Osteocyte (in vitro differentiated cells): ENCODE measurements around the gene CDH23. TPM values are rescaled to one million over a fixed set of nuclear protein-coding genes. Genes with fewer than 3 reads are reported as not detected.

ENCODE experiments used
- DNase-seq: peaks from one replicate; pipeline ENCODE4 v3.0.0; 2021; ENCODE audit warnings: mixed read lengths; ENCODE audit not compliant: unreplicated experiment; ENCODE audit errors: extremely low spot score
- H3K27ac Mint-ChIP-seq: one replicate; pipeline ENCODE4 v1.8.0; 2021; ENCODE audit warnings: mild to moderate bottlenecking, mixed read lengths; ENCODE audit not compliant: unreplicated experiment
- H3K27me3 Mint-ChIP-seq: one replicate; pipeline ENCODE4 v1.8.0; 2021; ENCODE audit warnings: mixed read lengths; ENCODE audit not compliant: unreplicated experiment
- H3K36me3 Mint-ChIP-seq: one replicate; pipeline ENCODE4 v1.8.0; 2021; ENCODE audit warnings: mixed read lengths; ENCODE audit not compliant: unreplicated experiment
- H3K4me1 Mint-ChIP-seq: one replicate; pipeline ENCODE4 v1.8.0; 2021; ENCODE audit warnings: mixed read lengths; ENCODE audit not compliant: unreplicated experiment
- H3K4me3 Mint-ChIP-seq: one replicate; pipeline ENCODE4 v1.8.0; 2021; ENCODE audit warnings: mild to moderate bottlenecking, moderate library complexity, mixed read lengths; ENCODE audit not compliant: unreplicated experiment
- H3K9me3 Mint-ChIP-seq: one replicate; pipeline ENCODE4 v1.8.0; 2021; ENCODE audit warnings: mixed read lengths; ENCODE audit not compliant: unreplicated experiment
- CTCF ChIP-seq: fragments of 200-600 bp; sonication (generic); IDR thresholded peaks from 2 replicates; pipeline ENCODE4 v1.5.0; 2021; ENCODE audit warnings: antibody characterized with exemption, mild to moderate bottlenecking, moderate library complexity
- total RNA-seq: library from RNA; stranded (reverse); gene quantifications from 2 replicates; pipeline ENCODE4 v1.2.1, GENCODE V29; 2021

Gene CDH23
- total RNA-seq, 1 donor from 2014 or later = not detected

DNA sequence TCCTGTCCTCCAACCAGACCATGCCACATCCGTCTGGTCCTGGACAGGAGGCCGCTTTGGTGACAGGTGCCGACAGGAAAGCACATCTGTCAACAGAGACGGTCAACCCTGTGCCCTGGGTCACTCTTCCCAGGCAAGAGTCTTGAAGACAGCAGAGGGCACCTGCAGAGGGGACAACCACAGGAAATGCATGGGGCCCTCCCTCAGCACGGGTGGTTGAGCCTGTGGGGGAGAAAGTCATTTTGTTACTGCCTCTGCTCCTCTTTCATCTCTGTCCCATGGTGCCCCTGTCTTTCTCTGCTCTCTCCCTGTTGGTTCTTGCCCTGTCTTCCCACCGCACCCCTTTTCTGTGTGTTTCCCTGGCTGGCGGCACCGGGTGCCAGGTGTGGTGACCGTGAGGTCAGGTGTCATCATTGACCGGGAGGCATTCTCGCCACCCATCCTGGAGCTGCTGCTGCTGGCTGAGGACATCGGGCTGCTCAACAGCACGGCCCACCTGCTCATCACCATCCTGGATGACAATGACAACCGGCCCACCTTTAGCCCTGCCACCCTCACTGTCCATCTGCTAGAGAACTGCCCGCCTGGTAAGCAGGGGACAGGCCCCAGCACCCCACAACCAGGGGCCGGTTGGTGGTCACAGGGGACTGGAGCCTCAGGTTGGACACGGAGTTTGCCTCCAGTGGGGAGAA, 394.2 kb downstream of the CDH23 start:
- no peak for TF ChIP-seq CTCF
- H3K4me1 Mint-ChIP-seq = no peaks in the 10 kb centered on the region

DNA sequence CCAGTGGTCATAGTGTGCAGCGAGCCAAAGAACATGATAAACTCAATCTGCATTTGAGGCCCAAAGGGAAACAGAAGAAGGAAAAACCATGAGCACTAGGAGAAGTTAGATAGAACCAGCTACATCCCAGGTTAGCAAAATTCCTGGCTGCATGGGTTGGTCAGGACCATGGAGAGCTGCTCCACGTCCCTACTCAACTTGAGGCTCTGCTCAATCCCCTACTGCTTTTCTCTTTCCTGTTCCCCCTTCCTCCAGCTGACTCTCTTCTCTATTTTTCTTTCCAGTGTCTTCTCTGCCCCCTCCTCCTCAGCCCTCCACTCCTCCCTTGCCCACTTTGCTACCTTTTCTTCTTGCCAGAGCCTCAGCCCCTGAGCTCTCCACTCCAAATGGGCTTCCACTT, 398.5 kb downstream of the CDH23 start:
- H3K9me3 Mint-ChIP-seq = peaks cover 4% of the 10 kb centered on the region
- no peak for DNase-seq
- no peaks in the 10 kb centered on the region for H3K36me3 Mint-ChIP-seq
- H3K4me3 Mint-ChIP-seq = no peak overlapping the region
- no peaks in the 10 kb centered on the region for H3K4me1 Mint-ChIP-seq
- H3K27me3 Mint-ChIP-seq = peaks cover 5% of the 10 kb centered on the region
- no peak overlapping the region for H3K27ac Mint-ChIP-seq
- no peak for TF ChIP-seq CTCF

More for the DNA sequence above, 394.2 kb downstream of the CDH23 start:
- Mint-ChIP-seq H3K27me3 (peaks cover 14% of the 10 kb centered on the region), H3K4me3 (no peak overlapping the region), H3K36me3 (no peaks in the 10 kb centered on the region), H3K9me3 (peaks cover 4% of the 10 kb centered on the region), H3K27ac (no peak overlapping the region)
- DNase-seq = no peak

DNA sequence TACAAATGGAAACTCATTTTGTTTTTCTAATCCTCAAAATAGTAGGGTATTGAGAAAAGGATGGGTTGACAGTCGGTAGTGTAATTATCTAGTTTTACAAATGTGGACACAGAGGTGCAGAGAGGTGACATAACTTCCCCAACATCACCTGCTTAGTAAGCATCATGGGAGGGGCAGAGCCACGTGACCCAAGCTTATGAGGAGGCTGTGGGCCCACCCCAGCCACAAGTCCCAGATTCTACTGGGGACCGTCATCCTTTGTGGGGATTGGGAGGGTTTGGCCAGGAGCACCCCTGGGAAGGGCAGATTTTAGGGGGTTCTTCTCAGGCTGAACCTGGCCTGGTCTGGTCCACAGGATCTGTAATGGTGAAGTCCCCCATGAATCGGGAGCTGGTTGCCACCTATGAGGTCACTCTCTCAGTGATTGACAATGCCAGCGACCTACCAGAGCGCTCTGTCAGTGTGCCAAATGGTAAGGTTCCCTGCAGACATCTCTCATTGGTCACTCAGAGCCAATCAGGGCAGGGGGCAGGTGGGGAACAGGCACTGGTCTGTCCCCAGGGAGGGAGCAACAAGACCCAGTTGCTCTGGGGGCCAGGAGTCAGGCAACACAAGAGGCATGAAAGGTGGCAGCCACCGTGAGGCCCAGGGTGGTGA, 400.2 kb downstream of the CDH23 start:
- Mint-ChIP-seq H3K9me3 (peaks cover 4% of the 10 kb centered on the region), H3K4me1 (no peaks in the 10 kb centered on the region), H3K4me3 (no peak overlapping the region), H3K27me3 (peaks cover 3% of the 10 kb centered on the region), H3K27ac (no peak overlapping the region), H3K36me3 (no peaks in the 10 kb centered on the region)
- no peak for DNase-seq
- no peak for TF ChIP-seq CTCF

DNA sequence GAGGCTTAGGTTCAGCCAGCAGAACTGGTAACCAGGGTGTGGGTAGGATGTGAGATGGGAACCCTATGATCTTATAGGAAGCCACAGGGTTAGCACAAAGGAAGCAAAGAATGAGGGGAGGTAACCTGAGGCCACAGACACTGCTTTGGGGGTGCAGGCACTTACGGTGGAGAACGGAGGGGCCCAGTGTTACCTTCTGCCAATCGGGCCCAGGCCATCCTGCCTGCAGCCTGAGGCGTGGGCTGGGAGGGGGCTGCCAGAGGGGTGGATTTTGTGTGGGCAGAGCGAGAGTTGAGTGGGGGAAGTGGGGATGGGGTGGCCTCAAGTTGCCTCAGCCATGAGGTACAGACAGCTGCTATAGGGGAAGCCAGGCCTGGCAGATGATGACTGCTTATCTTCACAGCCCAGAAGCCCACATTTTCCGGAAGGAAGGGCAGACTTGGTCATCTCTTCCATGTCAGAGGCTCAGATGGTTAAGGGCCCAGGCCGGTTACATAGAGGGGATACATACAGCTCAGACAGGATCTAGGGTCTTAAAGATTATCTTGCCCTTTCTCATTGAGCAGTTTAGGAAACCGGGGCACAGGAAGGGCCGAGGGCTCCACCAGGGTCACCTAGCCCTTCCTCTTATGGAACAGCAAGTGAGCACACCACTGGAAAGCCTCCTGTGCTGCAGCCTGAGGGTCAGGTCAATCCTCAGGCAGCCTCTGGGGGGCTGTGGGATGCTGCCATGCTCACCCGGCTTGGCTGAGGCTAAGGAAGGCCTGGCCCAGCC, 401.0 kb downstream of the CDH23 start:
- no peak for TF ChIP-seq CTCF
- no peak overlapping the region for H3K27ac Mint-ChIP-seq
- H3K36me3 Mint-ChIP-seq = no peaks in the 10 kb centered on the region
- H3K9me3 Mint-ChIP-seq = peaks cover 4% of the 10 kb centered on the region
- H3K4me3 Mint-ChIP-seq = no peak overlapping the region
- DNase-seq = no peak
- H3K4me1 Mint-ChIP-seq = no peaks in the 10 kb centered on the region
- H3K27me3 Mint-ChIP-seq = peaks cover 3% of the 10 kb centered on the region

- no peak overlapping the region for H3K27ac Mint-ChIP-seq
- H3K4me3 Mint-ChIP-seq = no peak overlapping the region
- DNase-seq = no peak
- H3K4me1 Mint-ChIP-seq = no peaks in the 10 kb centered on the region
- no peak for TF ChIP-seq CTCF
- peaks cover 4% of the 10 kb centered on the region for H3K9me3 Mint-ChIP-seq
- peaks cover 3% of the 10 kb centered on the region for H3K27me3 Mint-ChIP-seq
- H3K36me3 Mint-ChIP-seq = no peaks in the 10 kb centered on the region
These were observed 401.5 kb downstream of the CDH23 start for GRCh38 chr10:71798308-71798624.
